GM12878 (cell line): ENCODE data around the gene AOC3. TPM values are rescaled to one million over a fixed set of nuclear protein-coding genes. Genes with fewer than 3 reads are reported as not detected.

Experiments
- ATAC-seq: fragments of 200-7000 bp; cut with Tn5 transposase; 3 replicates; pipeline ENCODE4 v1.9.1; 2020; ENCODE audit warnings: mild to moderate bottlenecking, moderate library complexity
- BruUV-seq: library from RNA; stranded (reverse); fragments of 400-500 nt; replicated peaks from 2 replicates; lab custom pipeline; 2021; lab: Mats Ljungman, UMichigan
- CTCF ChIA-PET: fragments of 300-600 bp; sonication (Branson Sonifier 250); formaldehyde crosslinking; extraction: SDS; loops from one replicate; lab custom pipeline; 2021; ENCODE audit warnings: inconsistent platforms; lab: Yijun Ruan, JAX
- POLR2A ChIA-PET: fragments of 350-600 bp; formaldehyde crosslinking; extraction: SDS; loops from one replicate; lab custom pipeline; 2021; ENCODE audit warnings: inconsistent platforms; lab: Charles Lee
- RAD21 ChIA-PET: fragments of 300-600 bp; sonication (Branson Sonifier 250); formaldehyde crosslinking; loops from one replicate; lab custom pipeline; 2023; ENCODE audit warnings: antibody characterized with exemption; ENCODE audit not compliant: unreplicated experiment; lab: Charles Lee
- SMC1A ChIA-PET: fragments of 300-600 bp; sonication (Branson Sonifier 250); formaldehyde crosslinking; loops from one replicate; lab custom pipeline; 2023; ENCODE audit not compliant: unreplicated experiment, uncharacterized antibody; lab: Charles Lee
- DNase-seq: peaks from one replicate; pipeline ENCODE4 v3.0.0-alpha.2; 2011; ENCODE audit warnings: low read depth, low spot score
- FAIRE-seq: peaks from 3 replicates; lab custom pipeline; 2011; peaks lifted over from hg19 to GRCh38; lab: Jason Lieb, UNC
- H2AFZ ChIP-seq: 2 replicates; pipeline ENCODE4 v1.6.0; 2011; ENCODE audit warnings: low read depth, low read length, control low read depth; ENCODE audit not compliant: control insufficient read depth
- H3K27ac ChIP-seq: 2 replicates; pipeline ENCODE4 v1.5.1; 2011; ENCODE audit warnings: control low read depth; ENCODE audit not compliant: control insufficient read depth, insufficient read depth
- H3K27me3 ChIP-seq, 2 experiments: replicated peaks in 1 of 2; 2 replicates each; pipeline versions ENCODE4 v1.6.0 to v1.6.1; 2011; ENCODE audit warnings: low read length in 1 of 2; ENCODE audit not compliant: control insufficient read depth in 2 of 2, insufficient read depth in 2 of 2
- H3K36me3 ChIP-seq, 2 experiments: 2 replicates each; pipeline ENCODE4 v1.5.1; 2011; ENCODE audit warnings: low read length in 1 of 2; ENCODE audit not compliant: control insufficient read depth in 2 of 2, insufficient read depth in 2 of 2
- H3K4me1 ChIP-seq: 2 replicates; pipeline ENCODE4 v1.6.1; 2011; ENCODE audit warnings: mild to moderate bottlenecking, low read length, moderate library complexity, mixed read lengths; ENCODE audit not compliant: control insufficient read depth, insufficient read depth
- H3K4me2 ChIP-seq: 2 replicates; pipeline ENCODE4 v1.6.0; 2011; ENCODE audit warnings: control low read depth; ENCODE audit not compliant: control insufficient read depth, insufficient read depth
- H3K4me3 ChIP-seq: fragments of 200-600 bp; sonication (generic); 2 replicates; pipeline ENCODE4 v1.5.1; 2016
- H3K79me2 ChIP-seq: 2 replicates; pipeline ENCODE4 v1.6.0; 2011; ENCODE audit warnings: low read length; ENCODE audit not compliant: control insufficient read depth, insufficient read depth
- H3K9ac ChIP-seq: 2 replicates; pipeline ENCODE4 v1.8.0; 2011; ENCODE audit warnings: low read length, control low read depth, mixed read lengths; ENCODE audit not compliant: control insufficient read depth, insufficient read depth
- H3K9me3 ChIP-seq: replicated peaks from 3 replicates; pipeline ENCODE4 v1.5.1; 2011; ENCODE audit warnings: mild to moderate bottlenecking, low read length; ENCODE audit not compliant: control insufficient read depth, insufficient read depth
- H4K20me1 ChIP-seq: 2 replicates; pipeline ENCODE4 v1.6.0; 2011; ENCODE audit not compliant: control insufficient read depth, insufficient read depth
- ASH2L ChIP-seq: fragments of 300-600, 200-600 bp; sonication (generic); IDR thresholded peaks from 2 replicates; pipeline ENCODE4 v1.6.1; 2017; ENCODE audit warnings: low read depth, mild to moderate bottlenecking, borderline replicate concordance
- DPF2 ChIP-seq: fragments of 450-650 bp; IDR thresholded peaks from 2 replicates; pipeline ENCODE4 v1.6.1; 2017; ENCODE audit warnings: mild to moderate bottlenecking
- PRDM15 ChIP-seq: fragments of 450-650 bp; formaldehyde crosslinking; IDR thresholded peaks from 2 replicates; pipeline ENCODE4 v1.4.0; 2020; ENCODE audit warnings: mild to moderate bottlenecking, moderate library complexity
- ZBTB11 ChIP-seq: fragments of 450-650 bp; formaldehyde crosslinking; IDR thresholded peaks from 2 replicates; pipeline ENCODE4 v1.5.0; 2022; ENCODE audit warnings: mild to moderate bottlenecking, missing genetic modification characterization
- ZZZ3 ChIP-seq: IDR thresholded peaks from 2 replicates; pipeline ENCODE4 v1.6.1; 2011; ENCODE audit warnings: low read depth; ENCODE audit not compliant: control insufficient read depth, insufficient read length
- WGBS: methylation state at CpG from one replicate; pipeline ENCODE4 v1.1.6; 2016; ENCODE audit warnings: low lambda C conversion rate; ENCODE audit not compliant: insufficient replicate concordance, insufficient coverage; ENCODE audit errors: missing lambda C conversion rate; 5-methylcytosine and 5-hydroxymethylcytosine counted together
- in situ Hi-C: fragments of 300-500 bp; cut with MboI; formaldehyde crosslinking; loops from 9 replicates; pipeline ENCODE4 v1.14.3; 2018; ENCODE audit warnings: mixed read lengths
- intact Hi-C: fragments of 100-400 bp; cut with micrococcal nuclease; formaldehyde crosslinking; loops from one replicate; pipeline ENCODE4 v1.14.2; 2022; ENCODE audit not compliant: unreplicated experiment
- polyA plus RNA-seq, 11 experiments: library from polyadenylated mRNA; depleted of rRNA in 4 of 11; unstranded in 6 of 11; stranded (reverse) in 5 of 11; fragments of >200 nt; fragmentation: Nextera tagmentation in 4 of 11; fragmentation: Illumina TruSeq in 1 of 11; extraction: Ambion mirVana in 4 of 11; extraction: Trizol in 1 of 11; gene quantifications; 1 replicate in 1 of 11; 2 replicates in 10 of 11; pipeline versions ENCODE4 v1.2.1 to v1.2.3, GENCODE V29; 2011 to 2016; ENCODE audit warnings: inconsistent platforms in 2 of 11, missing spikeins in 2 of 11, low read depth in 1 of 11
- total RNA-seq, 4 experiments: library from RNA; depleted of rRNA in 3 of 4; stranded (reverse); fragments of >200 nt in 3 of 4; fragmentation: Illumina TruSeq in 1 of 4; extraction: Trizol in 1 of 4; gene quantifications; 2 replicates each; pipeline versions ENCODE4 v1.2.1 to v1.2.3, GENCODE V29; 2013 to 2021

The AOC3 gene
- total and polyA plus RNA-seq, 10 of the 15 experiments (the other 5 are each of a cell fraction or from before 2014, with no cell fraction given): 0.02 to 0.91 (median 0.34) TPM; not detected in 2

- Histone ChIP-seq H3K9ac (no peak overlapping the region), H3K4me2 (no peak overlapping the region), H3K4me1 (no peaks in the 10 kb centered on the region), H3K27me3 (no peaks in the 10 kb centered on the region; a peak in 2 of 4 replicates), H3K9me3 (no peaks in the 10 kb centered on the region), H2AFZ (no peak overlapping the region)
- SMC1A ChIA-PET: no interaction called here
- intact Hi-C loops: no loop called here
- no TSS peak for BruUV-seq
- in situ Hi-C loops: no loop called here
- ATAC-seq: no peak
- POLR2A ChIA-PET: no interaction called here
- DNase-seq: no peak
- CTCF ChIA-PET: no interaction called here
- RAD21 ChIA-PET: no interaction called here
- WGBS: 66% methylated on average over 8 of the region's 8 CpGs
- TF ChIP-seq ASH2L (no peak), PRDM15 (CRISPR knock-in tag) (no peak), ZBTB11 (CRISPR knock-in tag) (no peak), ZZZ3 (no peak), DPF2 (no peak)
- TF ChIP-seq, all 136 proteins: peak for 0
- no peaks in the 10 kb centered on the region for H3K79me2 ChIP-seq
- H3K27ac ChIP-seq: no peak overlapping the region
- FAIRE-seq: no peak
- no peaks in the 10 kb centered on the region for H4K20me1 ChIP-seq
- H3K36me3 ChIP-seq: no peaks in the 10 kb centered on the region
- no peak overlapping the region for H3K4me3 ChIP-seq
These were observed 31.2 kb downstream of the AOC3 start for GRCh38 chr17:42882166-42882565.
